Neural crest cell (in vitro differentiated cells): ENCODE measurements around the gene PKP4. TPM values are rescaled to one million over a fixed set of nuclear protein-coding genes. Genes with fewer than 3 reads are reported as not detected.

Experiments used
- DNase-seq: peaks from one replicate; pipeline ENCODE4 v3.0.0; 2021; ENCODE audit warnings: low read depth, mixed read lengths, low spot score
- H3K27ac Mint-ChIP-seq: one replicate; pipeline ENCODE4 v1.8.0; 2021; ENCODE audit warnings: mild to moderate bottlenecking, mixed read lengths; ENCODE audit not compliant: unreplicated experiment
- H3K27me3 Mint-ChIP-seq: 2 replicates; pipeline ENCODE4 v1.8.0; 2021; ENCODE audit warnings: low read depth, mild to moderate bottlenecking, mixed read lengths
- H3K36me3 Mint-ChIP-seq: 2 replicates; pipeline ENCODE4 v1.8.0; 2021; ENCODE audit warnings: low read depth, mild to moderate bottlenecking, mixed read lengths
- H3K4me1 Mint-ChIP-seq: 2 replicates; pipeline ENCODE4 v1.8.0; 2021; ENCODE audit warnings: mixed read lengths
- H3K4me3 Mint-ChIP-seq: one replicate; pipeline ENCODE4 v1.8.0; 2021; ENCODE audit warnings: mild to moderate bottlenecking, mixed read lengths
- H3K9me3 Mint-ChIP-seq: 2 replicates; pipeline ENCODE4 v1.8.0; 2021; ENCODE audit warnings: mixed read lengths
- CTCF ChIP-seq: fragments of 200-600 bp; sonication (generic); conservative IDR thresholded peaks from 2 replicates; pipeline ENCODE4 v1.5.0; 2021; ENCODE audit warnings: antibody characterized with exemption, mild to moderate bottlenecking
- total RNA-seq: library from RNA; stranded (reverse); gene quantifications from 2 replicates; pipeline ENCODE4 v1.2.1, GENCODE V29; 2021

Gene PKP4
- total RNA-seq, 1 donor from 2014 or later = 52.7 TPM

- no peak overlapping the region for H3K27ac Mint-ChIP-seq
Observed at GRCh38 chr2:158501301-158501700, 44.5 kb downstream of the PKP4 start.

GRCh38 chr2:158502974-158503373 is 46.2 kb downstream of the PKP4 start:
- no peak overlapping the region for H3K27ac Mint-ChIP-seq
- H3K4me1 Mint-ChIP-seq = peaks cover 12% of the 10 kb centered on the region

More at GRCh38 chr2:158501301-158501700, 44.5 kb downstream of the PKP4 start:
- no peak for TF ChIP-seq CTCF
- H3K36me3 Mint-ChIP-seq = no peaks in the 10 kb centered on the region
- no peaks in the 10 kb centered on the region for H3K9me3 Mint-ChIP-seq
- H3K4me3 Mint-ChIP-seq = no peak overlapping the region
- DNase-seq = no peak
- H3K4me1 Mint-ChIP-seq = peaks cover 20% of the 10 kb centered on the region
- H3K27me3 Mint-ChIP-seq = no peaks in the 10 kb centered on the region

GRCh38 chr2:158504088-158504487 is 47.3 kb downstream of the PKP4 start:
- DNase-seq = no peak
- H3K27me3 Mint-ChIP-seq = no peaks in the 10 kb centered on the region
- H3K4me3 Mint-ChIP-seq = no peak overlapping the region
- H3K4me1 Mint-ChIP-seq = peaks cover 8% of the 10 kb centered on the region
- H3K36me3 Mint-ChIP-seq = no peaks in the 10 kb centered on the region
- H3K9me3 Mint-ChIP-seq = no peaks in the 10 kb centered on the region
- TF ChIP-seq CTCF = no peak
- H3K27ac Mint-ChIP-seq = no peak overlapping the region

More at GRCh38 chr2:158502974-158503373, 46.2 kb downstream of the PKP4 start:
- no peak for DNase-seq
- Mint-ChIP-seq H3K9me3 (no peaks in the 10 kb centered on the region), H3K36me3 (no peaks in the 10 kb centered on the region), H3K4me3 (no peak overlapping the region), H3K27me3 (no peaks in the 10 kb centered on the region)
- no peak for TF ChIP-seq CTCF

GRCh38 chr2:158505448-158505934 is 48.7 kb downstream of the PKP4 start:
- no peaks in the 10 kb centered on the region for H3K36me3 Mint-ChIP-seq
- H3K4me3 Mint-ChIP-seq = no peak overlapping the region
- peaks cover 8% of the 10 kb centered on the region for H3K4me1 Mint-ChIP-seq
- no peaks in the 10 kb centered on the region for H3K27me3 Mint-ChIP-seq
- no peak overlapping the region for H3K27ac Mint-ChIP-seq
- no peak for DNase-seq
- TF ChIP-seq CTCF = no peak
- H3K9me3 Mint-ChIP-seq = no peaks in the 10 kb centered on the region

GRCh38 chr2:158507141-158507540 is 50.4 kb downstream of the PKP4 start:
- no peaks in the 10 kb centered on the region for H3K36me3 Mint-ChIP-seq
- no peak overlapping the region for H3K27ac Mint-ChIP-seq
- H3K4me1 Mint-ChIP-seq = peaks cover 8% of the 10 kb centered on the region
- no peak overlapping the region for H3K4me3 Mint-ChIP-seq
- no peak for DNase-seq
- TF ChIP-seq CTCF = no peak
- H3K9me3 Mint-ChIP-seq = no peaks in the 10 kb centered on the region
- H3K27me3 Mint-ChIP-seq = no peaks in the 10 kb centered on the region
